ENCODE results near the gene NCKAP5.

The NCKAP5 gene

GRCh38 chr2:133573491-133574162 lies 5.4 kb upstream of the NCKAP5 start:
- no peak for DNase-seq

DNA sequence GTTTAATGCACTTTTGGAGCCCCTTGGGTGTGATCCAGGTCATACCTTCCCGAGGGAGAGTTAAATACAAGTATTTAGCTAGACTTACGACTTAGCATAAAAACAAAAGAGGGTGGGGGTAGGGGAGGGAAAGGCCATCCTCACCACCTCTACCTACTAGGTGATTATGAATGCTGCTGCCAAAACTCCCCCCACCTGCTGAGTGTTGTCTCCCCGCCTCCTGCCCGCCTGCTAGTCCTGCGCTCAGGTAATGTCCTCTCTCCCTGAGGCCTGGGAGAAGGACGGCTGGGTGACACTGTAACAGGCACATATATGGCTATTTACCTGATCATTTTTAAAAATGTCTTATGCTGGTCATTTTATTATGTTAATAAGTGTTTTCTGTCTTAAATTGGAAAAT lies 3.0 kb upstream of the NCKAP5 start:
- no peak for DNase-seq

GRCh38 chr2:133570542-133570941 lies 2.3 kb upstream of the NCKAP5 start:
- no peak for DNase-seq

DNA sequence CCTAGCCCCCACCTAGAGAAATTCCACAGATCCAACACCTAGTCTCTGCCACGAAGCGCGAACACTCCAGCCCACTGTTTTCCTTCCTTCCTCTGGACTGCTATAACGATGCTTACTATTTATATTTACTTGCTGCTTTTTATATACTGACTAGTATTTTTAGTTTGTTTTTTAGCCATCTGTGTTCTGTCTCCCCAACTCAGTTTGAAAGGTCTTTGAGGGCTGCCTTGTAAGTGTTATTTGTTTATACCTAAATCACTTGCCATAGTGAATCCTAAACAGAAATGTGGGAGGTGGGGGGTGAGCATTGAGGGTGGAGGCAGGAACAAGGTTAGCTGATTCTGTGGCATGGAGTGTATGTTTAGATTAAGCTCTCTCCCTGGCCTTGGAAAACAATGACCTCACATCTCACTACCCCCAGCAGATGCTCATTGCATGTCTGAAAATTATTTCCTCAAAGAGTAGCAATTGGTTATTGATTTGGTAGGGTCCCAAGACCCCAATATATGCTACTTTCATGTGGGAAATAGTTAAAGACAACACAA lies 1.1 kb upstream of the NCKAP5 start:
- DNase-seq, result no peak

DNA sequence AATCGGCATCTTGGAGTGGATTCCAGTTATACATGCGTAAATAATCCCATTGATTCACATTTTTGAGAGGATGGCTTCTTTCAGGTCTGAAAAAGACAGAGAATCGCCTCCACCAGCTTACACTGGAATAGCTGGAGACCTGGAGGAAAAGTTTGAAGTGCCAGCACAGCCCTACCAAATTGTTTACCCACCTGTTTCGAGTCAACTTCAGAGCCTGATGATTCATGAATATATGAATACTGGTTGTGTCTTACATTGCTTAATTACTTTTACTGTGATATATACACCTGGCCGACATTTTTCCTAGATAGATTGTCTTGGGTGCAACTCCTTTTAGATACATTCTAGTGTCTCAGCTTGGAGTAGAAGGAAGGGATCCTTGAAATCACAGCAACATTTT lies 335 bp upstream of the NCKAP5 start:
- no peak for DNase-seq

- no peak for DNase-seq
These were observed 5.7 kb downstream of the NCKAP5 start for GRCh38 chr2:133562558-133562957.

GRCh38 chr2:133561045-133561852 lies 7.0 kb downstream of the NCKAP5 start:
- DNase-seq, result peak; percentile 40

DNA sequence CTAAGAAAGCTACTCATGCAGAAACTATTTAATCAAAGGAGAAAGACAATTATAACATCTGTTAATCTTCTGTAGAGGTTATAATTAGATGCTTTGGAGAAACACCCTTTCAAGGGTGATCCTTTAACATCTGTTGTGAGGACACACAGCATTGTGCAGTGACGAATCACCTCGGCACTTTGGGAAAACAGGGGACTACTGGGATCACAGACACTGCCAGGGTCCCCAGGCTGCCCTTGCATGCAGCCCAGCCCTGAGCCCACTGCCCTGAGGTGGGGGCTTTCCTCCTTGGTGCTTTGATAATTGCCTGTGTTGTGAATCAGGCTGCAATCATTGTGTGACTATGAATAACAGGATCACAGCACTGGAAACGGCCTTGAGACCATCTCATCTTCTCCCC lies 10.6 kb downstream of the NCKAP5 start:
- no peak for DNase-seq

DNA sequence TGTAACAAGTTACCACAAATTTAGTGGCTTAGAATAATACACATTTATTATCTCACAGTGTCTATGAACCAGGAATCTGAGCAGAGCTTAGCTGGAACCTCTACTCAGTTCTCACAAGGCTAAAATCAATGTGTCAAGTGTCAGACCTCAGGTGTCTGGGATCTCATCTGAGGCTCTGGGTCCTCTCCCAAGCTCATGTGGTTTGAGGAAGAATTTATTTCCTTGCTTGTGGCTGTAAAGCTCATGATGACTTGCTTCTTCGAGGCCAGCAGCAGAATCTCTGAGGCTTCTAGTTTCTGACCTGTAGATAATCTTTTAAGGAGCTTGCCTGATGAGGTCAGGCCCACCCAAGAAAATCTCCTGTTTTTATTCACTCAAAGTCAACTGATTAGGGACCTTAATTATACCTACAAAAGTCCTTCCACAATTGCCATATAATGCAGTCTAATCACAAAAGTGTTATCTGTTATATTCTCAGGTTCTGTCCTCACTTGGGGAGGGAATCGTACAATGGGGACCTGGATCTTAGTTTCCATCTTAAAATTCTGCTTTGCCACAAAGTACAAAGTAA lies 14.3 kb downstream of the NCKAP5 start:
- DNase-seq, result no peak

DNA sequence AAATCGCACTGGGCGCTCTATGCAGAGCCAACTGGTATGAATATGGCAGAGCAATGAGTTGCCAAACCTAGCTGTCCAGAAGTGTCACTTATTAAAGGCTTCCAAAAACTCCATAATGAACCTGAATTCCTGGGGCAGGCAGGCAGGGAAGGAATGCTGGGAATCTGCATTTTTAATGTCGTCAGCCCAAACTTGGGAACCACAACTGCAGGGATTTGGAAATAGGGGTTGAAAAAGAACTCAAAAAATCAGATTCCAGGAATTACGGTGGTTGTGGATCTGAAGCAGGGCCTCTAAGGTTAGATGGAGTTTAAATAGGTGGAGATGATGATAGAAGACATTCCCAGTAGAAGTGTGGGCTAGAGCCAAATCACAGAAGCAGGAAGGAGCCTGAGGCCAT lies 15.0 kb downstream of the NCKAP5 start:
- no peak for DNase-seq

- no peak for DNase-seq
These were observed 15.4 kb downstream of the NCKAP5 start for GRCh38 chr2:133552821-133553220.

GRCh38 chr2:133541797-133542196 lies 26.5 kb downstream of the NCKAP5 start:
- DNase-seq, result no peak

DNA sequence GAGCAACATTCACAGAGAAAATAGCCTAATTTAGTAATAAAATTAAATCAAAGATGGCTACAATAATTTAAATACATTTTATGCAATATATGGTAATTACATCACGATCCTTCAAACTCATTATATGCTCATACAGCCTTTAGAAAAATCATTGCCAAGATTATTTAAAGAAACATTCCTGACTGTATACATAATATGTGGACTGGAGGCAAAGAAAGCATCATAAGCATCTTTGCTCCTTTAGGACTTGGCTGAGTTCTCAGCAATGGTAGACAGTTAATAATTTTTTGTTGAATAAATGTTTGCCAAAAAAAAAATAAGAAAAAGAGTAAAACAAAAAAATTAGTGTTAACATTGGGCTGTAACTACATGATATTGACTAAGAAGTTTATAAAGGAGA lies 26.9 kb downstream of the NCKAP5 start:
- DNase-seq, result no peak

DNA sequence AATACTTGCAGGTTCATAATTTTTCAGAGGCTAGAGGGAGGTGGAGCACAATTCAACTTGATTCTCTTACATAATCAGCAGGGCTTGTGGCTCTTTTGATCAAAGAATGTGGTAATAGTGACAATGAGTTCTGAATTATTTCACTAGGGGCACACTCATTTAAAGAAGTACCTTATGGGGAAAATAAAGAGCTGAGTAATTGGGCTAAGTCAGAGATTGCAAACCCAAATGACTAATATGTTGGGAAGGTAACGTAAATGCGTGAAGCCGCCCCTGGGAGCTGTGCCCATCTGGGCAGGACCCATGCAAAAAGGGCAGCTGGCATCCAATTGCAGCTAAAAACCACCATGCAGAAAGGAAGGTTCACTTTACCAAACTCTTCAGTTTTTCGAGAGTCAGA lies 35.3 kb downstream of the NCKAP5 start:
- DNase-seq, result no peak

DNA sequence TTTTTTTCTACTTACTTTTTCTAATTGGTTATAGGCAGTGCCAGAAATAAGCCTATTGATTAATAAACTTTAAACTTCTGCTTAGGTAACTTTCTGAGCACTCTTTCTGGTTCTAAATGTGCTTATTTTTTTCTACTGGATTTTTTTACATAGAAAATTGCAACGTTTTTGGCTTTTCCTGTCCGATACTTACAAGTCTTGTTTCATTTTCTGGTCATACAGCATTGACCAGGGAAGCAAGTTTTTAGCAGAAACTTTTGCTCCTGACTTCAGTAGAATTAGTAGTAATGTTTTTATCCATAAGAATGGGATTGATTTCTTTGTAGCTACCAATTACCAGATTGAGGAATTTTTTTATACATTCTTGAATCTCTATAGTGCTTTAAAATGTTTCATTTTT lies 36.9 kb downstream of the NCKAP5 start:
- DNase-seq, result no peak

DNA sequence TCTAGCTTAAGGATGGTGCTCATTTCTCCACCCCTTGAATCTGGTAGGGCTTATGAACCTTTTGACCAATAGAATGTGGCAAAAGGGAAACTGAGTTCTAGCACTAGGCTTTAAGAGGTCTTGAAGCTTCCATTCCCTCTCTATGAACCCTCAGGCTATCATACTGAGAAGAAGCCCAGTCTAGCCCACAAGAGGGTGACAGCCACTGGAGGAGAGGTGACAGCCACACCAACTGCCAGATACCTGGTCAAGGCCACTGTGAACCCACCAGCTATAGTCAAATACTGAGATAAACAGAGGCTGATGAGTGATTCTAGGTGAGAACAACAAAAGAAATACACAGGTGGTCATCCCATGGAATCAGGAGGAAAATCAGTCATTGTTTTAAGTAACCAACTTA lies 37.6 kb downstream of the NCKAP5 start:
- no peak for DNase-seq

DNA sequence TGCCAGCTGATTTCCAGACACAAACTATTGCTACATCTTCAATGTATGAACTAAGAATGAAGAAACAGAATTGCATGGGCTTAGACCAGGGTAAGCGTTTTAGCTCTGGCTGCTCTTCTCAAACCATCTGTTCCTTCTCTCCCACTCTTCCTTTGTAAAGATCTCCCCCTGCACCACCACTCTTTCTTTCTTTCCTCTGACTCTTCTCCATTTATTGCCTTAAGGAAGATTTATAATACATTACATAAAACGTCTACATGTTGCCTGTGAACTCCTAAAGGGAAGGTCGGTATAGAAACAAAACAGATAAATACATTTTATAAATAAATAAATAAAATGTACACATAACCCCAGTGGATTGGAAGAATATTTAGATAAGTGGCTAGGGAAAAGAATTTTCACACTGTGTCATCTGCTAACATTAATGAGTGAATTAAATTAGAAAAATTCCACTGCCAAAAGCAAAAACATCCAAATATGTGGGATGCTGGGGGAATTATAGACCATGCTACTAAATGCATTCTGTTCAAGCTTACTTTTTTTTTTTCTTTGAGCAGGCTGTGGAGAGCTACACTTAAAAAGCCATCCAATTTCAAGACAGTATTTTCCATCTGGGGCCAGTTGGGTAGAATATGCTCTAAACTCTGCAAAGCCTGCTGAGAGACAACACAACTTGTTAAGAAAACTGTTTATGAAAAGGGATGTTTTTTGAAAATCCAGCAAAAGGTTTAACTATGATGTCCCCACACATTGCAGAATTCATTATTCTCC lies 41.5 kb downstream of the NCKAP5 start:
- DNase-seq, result no peak

GRCh38 chr2:133525613-133526529 lies 42.4 kb downstream of the NCKAP5 start:
- no peak for DNase-seq

DNA sequence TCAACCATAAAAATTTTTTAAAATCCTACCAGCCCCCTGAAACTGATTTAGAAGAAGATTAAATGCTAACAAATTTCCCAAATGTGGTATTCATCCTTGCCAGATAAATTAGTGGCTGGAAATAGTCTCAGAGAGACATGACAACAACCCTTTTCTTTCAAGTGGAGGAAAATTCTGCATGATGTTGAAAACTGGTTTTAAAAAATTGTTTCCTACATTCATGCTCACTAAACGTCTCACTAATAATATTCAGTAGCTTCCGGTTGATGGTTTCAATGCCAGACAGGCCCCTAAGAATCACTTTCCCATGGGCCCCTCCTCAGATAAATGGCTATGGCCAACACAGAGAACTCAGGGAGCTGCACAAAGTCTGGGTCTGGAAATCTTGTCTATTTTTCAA lies 43.2 kb downstream of the NCKAP5 start:
- no peak for DNase-seq

DNA sequence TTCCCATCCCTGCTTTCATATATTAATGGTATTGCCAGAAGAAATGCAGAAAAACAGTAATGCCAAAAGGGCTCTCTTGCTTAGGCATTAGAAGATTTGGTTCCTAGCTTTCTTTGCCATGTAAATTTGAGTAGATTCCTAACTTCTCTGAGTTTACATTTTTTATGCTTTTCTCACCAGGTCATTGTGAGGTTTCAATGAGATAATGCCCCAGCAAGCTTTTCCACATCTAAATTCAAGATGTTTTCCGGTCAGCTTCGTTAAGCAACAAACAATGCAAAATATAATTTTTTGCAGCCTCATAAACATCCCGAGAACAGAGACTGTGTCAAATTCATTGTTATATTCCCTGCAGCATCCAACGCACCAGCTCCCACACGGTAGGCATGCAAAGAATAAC lies 44.9 kb downstream of the NCKAP5 start:
- DNase-seq, result no peak

DNA sequence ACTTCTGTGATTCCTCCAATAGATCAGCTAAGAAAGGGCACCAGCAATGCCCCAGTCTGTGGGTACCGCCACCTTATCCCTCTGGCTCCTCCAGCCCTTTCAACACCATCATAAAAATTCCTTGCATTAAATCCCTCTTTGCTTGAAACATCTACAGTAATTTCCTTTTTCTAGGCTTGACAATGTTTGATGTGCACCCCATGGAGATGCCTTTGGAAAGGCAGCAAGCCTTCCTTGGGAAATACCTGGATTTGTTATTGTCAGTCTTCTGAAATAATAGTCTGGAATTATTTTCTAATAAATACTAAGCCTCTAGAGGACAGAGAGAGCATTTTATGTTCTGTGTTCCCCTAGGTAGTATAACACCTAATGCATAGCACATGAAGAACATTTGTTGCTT lies 46.1 kb downstream of the NCKAP5 start:
- no peak for DNase-seq

DNA sequence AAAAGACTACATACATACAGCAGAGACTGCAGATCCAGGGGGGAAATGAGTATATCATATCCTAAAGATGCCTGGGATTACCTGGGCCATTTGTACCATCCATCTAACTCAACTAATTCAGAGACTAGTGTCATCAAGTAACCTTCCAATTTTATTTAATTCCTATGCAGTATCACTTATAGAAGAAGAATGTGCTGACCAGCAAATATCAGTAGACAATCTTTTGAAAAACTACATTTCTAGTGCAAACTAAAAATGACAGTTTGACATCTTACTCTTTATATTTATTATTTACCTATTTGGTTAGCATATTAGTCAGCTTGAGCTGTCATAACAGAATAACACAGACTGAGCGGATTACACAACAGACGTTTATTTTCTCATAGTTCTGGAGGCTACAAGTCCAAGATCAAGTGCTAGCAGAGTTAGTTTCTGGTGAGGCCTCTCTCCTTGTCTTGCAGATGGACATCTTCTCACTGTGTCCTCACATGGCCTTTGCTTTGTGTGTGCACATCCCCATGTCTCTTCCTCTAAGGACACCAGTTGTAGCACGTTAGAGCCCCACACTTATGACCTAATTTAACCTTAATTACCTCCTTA lies 47.0 kb downstream of the NCKAP5 start:
- no peak for DNase-seq

All from NCI-H1048 (cell line).